Kidney capillary endothelial cell (primary cell): Measurements from ENCODE around the gene ETF1.

Source experiments
- DNase-seq: peaks from one replicate; pipeline ENCODE4 v3.0.0-alpha.2; 2018; ENCODE audit warnings: low spot score

Gene ETF1

DNA sequence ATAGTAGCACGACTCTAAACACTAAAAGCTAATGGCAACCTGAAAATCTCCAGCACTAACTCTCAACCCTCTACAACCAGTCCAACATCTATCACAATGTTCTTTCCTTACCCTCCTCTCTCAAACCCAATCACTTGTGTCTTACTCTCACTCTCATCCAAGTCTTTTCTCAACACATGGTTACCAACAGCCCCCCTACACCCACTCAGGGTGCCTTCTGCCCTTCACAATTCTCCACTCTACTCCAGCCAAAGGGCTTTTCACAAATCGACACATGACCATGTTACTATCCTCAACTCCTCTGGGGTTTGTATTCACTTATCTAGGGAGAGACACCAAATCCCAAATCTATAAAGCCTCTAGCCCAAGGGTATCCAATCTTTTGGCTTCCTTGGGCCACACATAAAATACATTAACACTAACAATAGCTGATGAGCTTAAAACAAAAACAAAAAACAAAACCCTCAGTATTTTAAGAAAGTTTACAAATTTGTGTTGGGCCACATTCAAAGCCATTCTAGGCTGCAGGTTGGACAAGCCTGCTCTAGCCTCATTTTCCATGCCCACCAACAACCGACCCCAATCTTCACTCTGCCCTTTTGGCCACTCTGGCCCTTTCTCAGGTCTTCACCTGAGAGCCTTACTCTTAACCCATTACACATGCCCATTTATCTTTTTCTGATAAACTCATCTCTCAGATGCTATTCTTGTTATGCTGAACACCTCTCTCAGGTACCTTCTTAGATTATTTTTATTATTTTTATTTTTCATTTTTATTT lies 20.5 kb upstream of the ETF1 start:
- no peak for DNase-seq

DNA sequence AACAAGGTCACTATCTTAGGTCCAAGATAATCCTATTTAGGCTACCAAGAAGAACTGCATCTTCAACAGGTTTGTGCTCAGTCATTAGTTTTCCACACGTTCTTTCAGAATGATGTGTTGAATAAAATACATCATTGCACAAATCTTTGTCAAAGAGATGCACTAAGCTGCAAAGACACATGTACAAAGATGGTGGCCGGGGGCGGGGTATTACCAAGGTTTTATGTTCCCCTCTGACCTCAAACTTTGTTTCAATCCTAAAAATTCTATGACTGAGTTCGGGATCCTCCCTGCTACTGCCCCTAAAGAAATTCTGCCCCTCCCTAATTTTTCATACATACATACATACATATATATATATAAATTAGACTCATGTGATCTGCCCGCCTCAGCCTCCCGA lies 17.9 kb upstream of the ETF1 start:
- DNase-seq: no peak

DNA sequence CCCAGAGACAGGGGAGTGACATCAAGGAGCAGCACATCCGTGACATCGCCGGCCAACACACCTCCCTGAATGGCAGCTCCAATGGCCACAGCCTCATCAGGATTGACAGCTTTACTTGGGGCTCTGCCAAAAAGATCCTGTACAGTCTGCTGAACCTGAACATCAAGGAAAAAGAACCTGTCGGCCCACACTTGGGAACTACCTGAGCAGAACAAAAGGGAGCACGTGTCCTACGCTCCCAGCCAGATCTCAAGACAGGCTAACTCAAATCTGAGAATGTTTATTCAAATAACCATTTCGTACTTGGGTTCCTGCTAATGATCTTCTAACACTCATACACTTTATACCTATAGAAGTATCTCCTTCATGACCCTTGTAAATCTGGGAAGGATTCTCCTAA lies 16.9 kb upstream of the ETF1 start:
- no peak for DNase-seq

DNA sequence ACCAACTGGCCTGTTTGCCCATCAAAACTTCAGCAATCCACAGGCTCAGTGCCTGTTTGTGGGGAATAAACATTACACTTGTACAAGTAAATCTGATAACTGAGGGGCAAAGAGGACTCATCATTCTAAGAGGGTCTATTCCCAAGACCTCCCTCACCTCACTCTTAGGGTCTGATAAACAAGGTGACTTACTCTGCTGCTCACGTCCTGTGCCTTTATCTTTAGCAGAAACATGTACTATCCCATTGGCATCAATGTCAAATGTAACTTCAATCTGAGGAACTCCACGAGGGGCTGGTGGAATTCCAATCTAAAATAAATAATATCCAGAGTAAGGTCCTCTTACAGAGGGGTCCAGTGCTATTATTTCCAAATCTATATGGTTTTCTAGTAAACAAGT lies 14.6 kb upstream of the ETF1 start:
- no peak for DNase-seq

GRCh38 chr5:138554143-138554542 lies 11.1 kb upstream of the ETF1 start:
- no peak for DNase-seq

DNA sequence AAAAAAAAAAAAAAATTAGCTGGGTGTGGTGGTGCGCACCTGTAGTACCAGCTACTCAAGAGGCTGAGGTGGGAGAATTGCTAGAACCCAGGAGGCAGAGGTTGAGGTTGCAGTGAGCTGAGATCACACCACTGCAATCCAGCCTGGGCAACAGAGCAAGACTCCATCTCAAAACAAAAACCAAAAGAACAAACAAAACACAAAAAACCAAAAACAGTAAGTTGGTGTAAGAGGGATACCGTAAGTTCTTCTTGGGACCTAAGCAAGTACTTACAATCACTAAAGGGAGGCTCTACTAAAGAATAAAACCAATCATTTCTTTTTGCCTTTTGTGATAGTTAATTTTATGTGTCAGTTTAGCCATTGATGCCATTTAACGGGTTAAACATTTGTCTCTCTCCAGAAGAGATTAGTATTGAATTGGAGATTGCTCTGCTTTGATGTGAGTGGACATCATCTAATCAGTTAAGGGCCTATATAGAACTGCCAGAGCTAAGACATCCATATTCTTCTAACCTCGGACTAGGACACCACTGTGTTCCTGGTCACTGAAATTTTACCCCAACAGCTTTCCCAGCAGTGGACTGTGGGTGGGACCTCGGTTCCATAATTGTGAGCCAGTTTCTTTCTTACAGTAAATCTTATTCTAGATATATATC lies 10.5 kb upstream of the ETF1 start:
- no peak for DNase-seq

GRCh38 chr5:138552657-138553056 lies 9.6 kb upstream of the ETF1 start:
- no peak for DNase-seq

DNA sequence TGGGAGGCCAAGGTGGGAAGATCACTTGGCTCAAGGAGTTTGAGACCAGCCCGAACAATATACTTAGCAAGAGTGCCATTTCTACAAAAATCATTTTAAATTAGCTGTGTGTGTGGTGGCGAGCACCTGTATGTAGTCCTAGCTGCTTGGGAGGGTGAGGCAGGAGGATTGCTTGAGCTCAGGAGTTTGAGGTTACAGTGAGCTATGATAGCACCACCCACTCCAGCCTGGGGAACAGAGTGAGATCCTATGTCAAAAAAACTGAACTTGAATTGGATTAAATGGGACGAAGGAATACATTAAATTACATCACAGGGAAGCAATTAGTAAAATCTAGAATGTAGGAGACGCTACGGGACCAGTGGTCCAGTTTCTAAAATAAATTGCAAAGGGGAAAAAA lies 6.4 kb upstream of the ETF1 start:
- DNase-seq: no peak

- DNase-seq: no peak
These were observed 3.0 kb upstream of the ETF1 start for GRCh38 chr5:138545919-138546562.

- DNase-seq: peak; percentile 46
These were observed 1.4 kb upstream of the ETF1 start for GRCh38 chr5:138544181-138545134.

DNA sequence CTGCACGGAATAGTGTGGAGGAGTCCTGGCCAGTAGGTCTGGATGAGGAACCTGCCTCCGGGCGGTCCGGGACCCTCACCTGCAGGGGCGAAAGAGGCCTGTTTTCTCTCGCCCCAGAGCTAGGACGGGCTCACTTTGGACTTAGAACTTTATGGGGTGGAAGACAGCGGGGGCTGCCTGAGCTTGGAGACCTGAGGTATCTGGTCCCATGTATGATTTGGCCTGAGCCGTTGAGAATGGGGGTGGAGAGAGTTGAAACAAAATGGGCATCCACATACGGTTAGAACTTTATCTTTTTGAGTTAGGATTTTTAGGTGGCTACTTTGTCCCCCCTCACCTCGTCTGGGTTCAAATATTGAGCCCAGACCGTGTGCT lies 681 bp upstream of the ETF1 start:
- no peak for DNase-seq

DNA sequence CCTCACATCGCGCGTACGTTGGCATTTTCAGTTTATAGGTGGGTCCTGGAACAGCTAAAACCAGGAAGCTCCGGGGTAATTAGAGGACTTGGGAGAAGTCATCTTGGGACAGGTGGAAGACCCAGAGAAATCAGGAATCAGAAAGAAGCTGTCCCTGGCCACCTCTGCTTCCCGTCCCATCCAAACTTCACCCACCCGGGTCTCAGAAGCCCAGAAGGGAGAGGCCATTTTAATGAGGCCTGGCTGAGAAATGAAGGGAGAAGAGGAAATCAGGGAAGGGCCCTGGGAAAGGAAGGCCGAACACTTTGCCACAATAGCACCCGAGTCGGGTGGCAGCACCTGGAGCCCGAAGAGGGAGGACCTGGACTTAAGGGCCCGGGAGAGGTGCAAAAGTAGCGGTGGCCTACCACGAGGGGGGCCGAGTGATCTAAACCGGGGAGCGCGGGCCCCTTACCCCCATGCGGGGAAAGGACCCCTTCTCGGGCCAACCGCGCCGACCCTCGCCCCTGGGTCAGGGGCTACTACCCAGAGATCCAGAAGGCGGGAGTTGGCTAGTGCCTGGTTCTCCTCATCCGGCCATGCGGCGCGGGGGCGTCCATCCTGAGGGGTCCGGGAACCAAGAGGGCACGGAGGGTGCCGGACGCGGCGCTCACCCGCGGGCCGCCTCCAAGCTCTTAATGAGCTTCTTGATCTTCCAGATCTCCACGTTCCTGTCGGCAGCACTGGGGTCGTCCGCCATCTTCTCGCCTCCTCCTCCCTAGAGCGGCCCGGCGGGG lies 668 bp downstream of the ETF1 start:
- no peak for DNase-seq

DNA sequence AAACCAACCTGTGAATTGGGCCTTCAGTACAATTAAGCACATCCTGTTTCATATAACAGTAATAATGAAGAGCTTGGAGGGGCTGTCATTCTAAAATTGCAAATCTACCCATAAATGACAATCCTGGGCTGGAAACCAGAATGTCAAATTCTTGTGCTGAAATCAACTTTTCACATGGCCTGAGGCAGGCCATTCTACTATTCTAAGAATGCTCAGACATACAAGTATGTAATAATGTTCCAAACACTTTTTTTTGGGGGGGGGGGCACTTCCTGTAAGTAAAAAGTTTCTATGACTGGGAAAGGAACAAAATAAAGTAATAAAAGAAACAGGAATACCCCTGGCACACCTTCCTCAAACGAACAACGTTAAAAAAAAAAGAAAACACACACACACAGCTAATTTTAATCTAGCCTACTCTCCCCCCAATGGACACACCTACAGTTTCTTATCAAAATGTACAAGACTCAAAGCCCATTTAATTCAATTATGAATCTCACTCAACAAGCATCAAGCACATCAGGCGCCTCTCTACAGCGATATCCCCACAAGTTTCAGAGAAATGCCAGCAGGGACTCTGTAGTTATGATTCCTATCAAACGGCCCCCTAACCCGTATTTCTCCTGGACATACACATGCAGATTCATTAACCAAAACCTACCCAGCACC lies 1.4 kb downstream of the ETF1 start:
- no peak for DNase-seq

GRCh38 chr5:138539791-138540190 lies 3.2 kb downstream of the ETF1 start:
- no peak for DNase-seq

DNA sequence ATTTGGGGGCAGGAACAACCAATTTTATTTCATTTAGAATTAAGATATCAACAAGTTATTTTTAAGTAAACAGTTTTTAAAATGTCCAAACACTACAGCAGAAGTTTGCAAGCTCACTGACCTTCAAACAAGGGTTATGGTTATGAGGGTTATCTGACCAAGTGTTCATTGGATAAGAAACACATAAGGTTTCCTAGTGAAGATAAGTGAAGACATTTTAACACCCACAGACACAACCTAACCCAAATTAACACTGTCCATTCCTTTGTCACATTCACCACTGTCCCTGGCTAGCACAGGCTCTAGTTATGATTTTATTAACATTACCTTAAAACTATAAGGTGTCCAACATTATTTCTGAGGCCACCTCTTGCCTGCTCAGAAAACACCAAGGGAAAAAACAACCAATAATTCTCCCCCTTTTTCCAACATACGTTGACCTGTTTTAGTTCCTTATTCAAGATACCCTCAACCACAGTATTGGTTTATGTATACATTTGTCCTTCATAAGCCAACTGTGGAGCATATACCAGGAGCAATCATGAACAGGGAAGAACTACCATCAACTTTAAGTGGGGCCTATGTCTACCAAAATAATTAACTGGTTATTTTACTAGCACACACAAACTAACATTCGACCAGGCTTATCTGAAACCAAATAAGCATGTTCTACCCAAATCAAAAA lies 4.0 kb downstream of the ETF1 start:
- no peak for DNase-seq

DNA sequence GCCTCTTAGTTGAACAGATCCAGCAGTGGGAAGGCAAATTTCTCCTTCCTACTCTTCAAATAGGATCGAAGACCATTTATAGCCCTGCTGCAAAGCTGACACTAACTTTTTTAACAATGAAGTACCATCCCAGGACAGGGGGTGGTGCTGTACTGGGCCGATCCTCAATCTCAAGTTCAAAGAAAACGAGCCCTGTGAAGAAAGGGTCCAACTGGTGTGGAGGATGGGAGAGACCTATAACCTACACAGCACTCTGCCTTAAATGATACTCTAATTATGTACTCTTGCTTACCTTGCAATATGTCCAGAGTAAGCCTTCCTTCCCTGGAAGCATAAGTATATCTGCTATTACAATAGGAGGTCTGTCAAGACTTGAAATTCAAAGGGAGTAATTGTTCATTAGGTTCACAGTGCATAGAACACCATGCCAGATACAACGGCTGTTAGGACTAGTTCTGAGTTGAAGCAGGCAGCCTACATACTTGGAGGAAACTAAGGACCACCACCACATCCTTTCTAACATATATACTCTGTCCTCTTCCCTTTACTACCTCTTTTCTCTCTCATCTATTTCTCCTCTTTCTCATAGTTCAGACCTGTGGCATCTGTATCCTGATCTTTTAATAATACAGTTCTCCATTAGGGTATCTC lies 6.2 kb downstream of the ETF1 start:
- DNase-seq: no peak

- DNase-seq: no peak
These were observed 6.8 kb downstream of the ETF1 start for GRCh38 chr5:138536215-138536614.

DNA sequence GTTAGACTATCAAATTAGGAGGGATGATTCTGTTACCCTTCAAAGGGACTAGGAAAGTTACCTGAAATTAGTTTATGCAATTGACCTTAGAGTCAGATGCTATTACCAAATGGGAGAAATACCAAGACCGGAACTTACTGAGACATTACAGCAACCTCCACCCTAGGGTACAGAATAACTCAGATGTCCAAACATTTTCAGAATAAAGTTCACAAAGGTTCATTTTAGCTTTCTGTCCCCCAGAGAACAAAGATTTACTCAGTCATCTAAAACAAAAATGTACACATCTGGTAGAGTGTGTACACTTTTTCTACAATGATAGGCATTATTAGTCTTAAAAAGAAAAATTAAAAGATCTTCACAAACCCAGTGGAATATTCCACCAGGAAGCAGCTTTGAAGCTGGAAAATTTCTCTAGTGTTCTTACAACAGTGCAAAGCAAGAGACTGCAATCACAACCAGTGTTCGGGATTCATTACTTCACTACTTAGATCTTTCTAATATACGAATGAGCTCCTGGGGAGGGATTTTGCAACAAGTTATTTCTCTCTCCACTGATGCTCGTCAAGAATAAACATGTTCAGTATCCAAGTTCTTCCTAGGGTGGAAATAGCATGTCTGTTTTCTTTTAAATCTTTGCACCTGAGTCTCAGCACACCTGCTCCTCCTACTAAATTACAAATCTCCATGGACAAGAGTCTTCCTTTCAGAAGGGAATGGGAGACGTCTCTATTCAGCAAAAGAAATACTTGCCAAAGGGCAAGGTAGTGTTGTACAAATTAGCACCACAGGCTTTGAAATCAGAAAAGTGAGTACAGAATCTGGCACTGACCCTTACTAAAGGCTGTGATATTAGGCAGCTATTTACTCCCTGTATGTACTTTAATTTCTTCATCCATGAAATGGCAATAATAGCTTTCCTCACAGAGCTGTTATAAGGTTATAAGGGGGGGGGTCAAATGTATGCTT lies 8.8 kb downstream of the ETF1 start:
- DNase-seq: no peak

DNA sequence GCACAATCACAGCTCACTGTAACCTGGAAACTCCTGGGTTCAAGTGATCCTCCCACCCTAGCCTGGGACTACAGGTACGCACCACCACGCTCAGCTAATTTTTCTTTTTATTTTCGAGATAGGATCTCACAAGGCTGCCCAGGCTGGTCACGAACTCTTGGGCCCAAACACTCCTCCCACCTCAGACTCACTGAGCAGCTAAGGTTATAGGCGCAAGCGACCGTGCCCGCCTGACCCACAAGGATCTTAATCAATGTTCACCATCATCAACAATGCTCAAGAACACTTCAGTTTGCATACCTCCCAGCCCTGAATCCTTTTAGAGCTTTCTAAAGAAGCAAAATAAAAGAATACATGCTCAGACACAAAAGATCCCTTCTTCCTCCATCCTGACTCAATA lies 13.2 kb downstream of the ETF1 start:
- no peak for DNase-seq
